ENCODE results near the gene DICER1.

DNA sequence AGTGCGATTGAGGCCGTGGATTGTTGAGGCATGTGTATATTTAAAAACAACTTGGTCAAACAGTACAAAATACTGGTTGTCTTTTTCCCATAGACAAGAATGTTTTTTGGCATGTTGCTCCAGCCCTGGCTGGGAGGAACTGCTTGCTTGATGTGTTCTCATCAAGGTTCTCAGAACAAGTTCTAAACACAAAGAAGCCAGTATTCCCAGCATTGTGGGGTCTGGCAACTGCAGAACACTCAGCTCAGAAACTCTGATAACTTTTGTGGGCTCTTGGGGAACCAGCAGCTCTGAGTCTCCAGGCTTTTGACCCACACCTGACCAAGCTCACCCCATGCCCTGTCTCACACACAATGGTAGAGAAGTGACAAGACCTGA, 27.1 kb upstream of the DICER1 start:
- TF ChIP-seq, protein P1, sequence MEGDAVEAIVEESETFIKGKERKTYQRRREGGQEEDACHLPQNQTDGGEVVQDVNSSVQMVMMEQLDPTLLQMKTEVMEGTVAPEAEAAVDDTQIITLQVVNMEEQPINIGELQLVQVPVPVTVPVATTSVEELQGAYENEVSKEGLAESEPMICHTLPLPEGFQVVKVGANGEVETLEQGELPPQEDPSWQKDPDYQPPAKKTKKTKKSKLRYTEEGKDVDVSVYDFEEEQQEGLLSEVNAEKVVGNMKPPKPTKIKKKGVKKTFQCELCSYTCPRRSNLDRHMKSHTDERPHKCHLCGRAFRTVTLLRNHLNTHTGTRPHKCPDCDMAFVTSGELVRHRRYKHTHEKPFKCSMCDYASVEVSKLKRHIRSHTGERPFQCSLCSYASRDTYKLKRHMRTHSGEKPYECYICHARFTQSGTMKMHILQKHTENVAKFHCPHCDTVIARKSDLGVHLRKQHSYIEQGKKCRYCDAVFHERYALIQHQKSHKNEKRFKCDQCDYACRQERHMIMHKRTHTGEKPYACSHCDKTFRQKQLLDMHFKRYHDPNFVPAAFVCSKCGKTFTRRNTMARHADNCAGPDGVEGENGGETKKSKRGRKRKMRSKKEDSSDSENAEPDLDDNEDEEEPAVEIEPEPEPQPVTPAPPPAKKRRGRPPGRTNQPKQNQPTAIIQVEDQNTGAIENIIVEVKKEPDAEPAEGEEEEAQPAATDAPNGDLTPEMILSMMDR (IDR thresholded peaks at IDR 0.05) = no peak
- TF ChIP-seq POLR2AphosphoS5 (IDR thresholded peaks at IDR 0.05) (no peak), POLR2A (IDR thresholded peaks at IDR 0.05; ENCODE audit: low read depth) (no peak), EP300 (IDR thresholded peaks at IDR 0.05) (no peak)

Measured in esophagus muscularis mucosa (tissue), 4 donors.